Sigmoid colon (tissue), 7 donors: ENCODE results near the gene RTN4IP1. TPM values are rescaled to one million over a fixed set of nuclear protein-coding genes. Genes with fewer than 3 reads are reported as not detected.

Experiments used
- DNase-seq: peaks from one replicate; pipeline ENCODE4 v3.0.0-alpha.2; 2019
- H3K27ac ChIP-seq, 4 donors: fragments of 200-600 bp; sonication (generic); one replicate each; pipeline ENCODE4 v1.5.1; 2016 to 2019; ENCODE audit warnings: mild to moderate bottlenecking in 1 of 4
- H3K27me3 ChIP-seq, 3 donors: fragments of 200-600 bp; sonication (generic); one replicate each; pipeline ENCODE4 v1.5.1; 2019; ENCODE audit warnings: mild to moderate bottlenecking in 1 of 3
- H3K36me3 ChIP-seq, 4 donors: fragments of 200-600 bp; sonication (generic); one replicate each; pipeline ENCODE4 v1.5.1; 2016 to 2019
- H3K4me1 ChIP-seq, 4 donors: fragments of 200-600 bp; sonication (generic); one replicate each; pipeline ENCODE4 v1.5.1; 2017 to 2019
- H3K4me3 ChIP-seq, 4 donors: fragments of 200-600 bp; sonication (generic); one replicate each; pipeline ENCODE4 v1.5.1; 2017 to 2019; ENCODE audit warnings: mild to moderate bottlenecking in 2 of 4, moderate library complexity in 1 of 4
- H3K9me3 ChIP-seq, 4 donors: fragments of 200-600 bp in 3 of 4; sonication (generic) in 3 of 4; one replicate each; pipeline versions ENCODE4 v1.5.1 to v1.6.1; 2013 to 2019
- EP300 ChIP-seq, 4 donors: sonication (generic); formaldehyde crosslinking; IDR thresholded peaks; one replicate each; pipeline ENCODE4 v1.6.1; 2017; ENCODE audit warnings: antibody characterized with exemption in 4 of 4
- POLR2A ChIP-seq, 2 donors: fragments of 450-650 bp; IDR thresholded peaks; one replicate each; pipeline ENCODE4 v1.6.1; 2016; ENCODE audit warnings: antibody characterized with exemption in 2 of 2, mild to moderate bottlenecking in 2 of 2, moderate library complexity in 2 of 2
- POLR2AphosphoS5 ChIP-seq, 4 donors: sonication (generic); formaldehyde crosslinking; IDR thresholded peaks; one replicate each; pipeline ENCODE4 v1.6.1; 2017; ENCODE audit warnings: antibody characterized with exemption in 4 of 4
- WGBS, 2 donors: extraction: QIAGEN DNeasy Blood & Tissue Kit; methylation state at CpG; one replicate each; pipeline ENCODE4 v1.1.7; 2013; 5-methylcytosine and 5-hydroxymethylcytosine counted together
- intact Hi-C: fragments of 100-400 bp; cut with DNase I; formaldehyde crosslinking; loops from one replicate; pipeline ENCODE4 v1.15.1; 2023
- polyA plus RNA-seq, 3 donors: library from polyadenylated mRNA; stranded (reverse); fragments of 200-250 nt; gene quantifications; one replicate each; pipeline ENCODE4 v1.2.3, GENCODE V29; 2013
- total RNA-seq, 4 donors: library from RNA; depleted of rRNA; stranded (reverse); fragments of >200 nt; gene quantifications; one replicate each; pipeline ENCODE4 v1.1.0, GENCODE V29; 2016
- TF ChIP-seq, protein P1 (sequence below), 4 experiments: fragments of 450-650 bp in 3 of 4; fragments of 200-600 bp in 1 of 4; IDR thresholded peaks; one replicate each; pipeline ENCODE4 v1.5.1; 2016 to 2019; ENCODE audit warnings: antibody characterized with exemption in 4 of 4, mild to moderate bottlenecking in 3 of 4, moderate library complexity in 2 of 4
- donor health status: healthy with polysubstance abuse.
- donor health status: Bipolar disorder and iron deficiency.
- donor health status: healthy.

Gene RTN4IP1
- total and polyA plus RNA-seq, 7 donors = 2.2 to 15.3 (median 7.1) TPM

DNA sequence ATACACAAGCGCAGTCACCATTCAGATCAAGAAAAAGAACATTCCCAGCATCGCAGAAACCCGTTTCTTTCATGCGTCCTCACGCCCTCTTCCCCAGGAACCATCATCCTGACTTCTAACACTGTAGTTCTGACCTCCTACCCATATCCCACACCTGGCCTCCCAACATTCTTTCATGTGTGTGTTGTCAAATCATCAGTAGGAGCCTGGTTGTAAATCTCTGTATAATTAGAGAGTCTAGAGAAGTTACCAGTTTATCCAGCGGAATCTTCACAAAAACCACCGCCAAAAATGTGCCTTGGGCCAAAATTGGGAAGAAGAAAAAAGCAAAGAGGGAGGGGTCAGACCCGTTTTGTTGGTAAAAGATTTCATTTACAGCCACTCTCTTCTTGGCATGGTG lies 91.6 kb downstream of the RTN4IP1 start:
- TF ChIP-seq, protein P1, sequence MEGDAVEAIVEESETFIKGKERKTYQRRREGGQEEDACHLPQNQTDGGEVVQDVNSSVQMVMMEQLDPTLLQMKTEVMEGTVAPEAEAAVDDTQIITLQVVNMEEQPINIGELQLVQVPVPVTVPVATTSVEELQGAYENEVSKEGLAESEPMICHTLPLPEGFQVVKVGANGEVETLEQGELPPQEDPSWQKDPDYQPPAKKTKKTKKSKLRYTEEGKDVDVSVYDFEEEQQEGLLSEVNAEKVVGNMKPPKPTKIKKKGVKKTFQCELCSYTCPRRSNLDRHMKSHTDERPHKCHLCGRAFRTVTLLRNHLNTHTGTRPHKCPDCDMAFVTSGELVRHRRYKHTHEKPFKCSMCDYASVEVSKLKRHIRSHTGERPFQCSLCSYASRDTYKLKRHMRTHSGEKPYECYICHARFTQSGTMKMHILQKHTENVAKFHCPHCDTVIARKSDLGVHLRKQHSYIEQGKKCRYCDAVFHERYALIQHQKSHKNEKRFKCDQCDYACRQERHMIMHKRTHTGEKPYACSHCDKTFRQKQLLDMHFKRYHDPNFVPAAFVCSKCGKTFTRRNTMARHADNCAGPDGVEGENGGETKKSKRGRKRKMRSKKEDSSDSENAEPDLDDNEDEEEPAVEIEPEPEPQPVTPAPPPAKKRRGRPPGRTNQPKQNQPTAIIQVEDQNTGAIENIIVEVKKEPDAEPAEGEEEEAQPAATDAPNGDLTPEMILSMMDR (IDR thresholded peaks at IDR 0.05) = no peak
- no peak for TF ChIP-seq POLR2A (IDR thresholded peaks at IDR 0.05)
- no peak for TF ChIP-seq EP300 (IDR thresholded peaks at IDR 0.05)
- no peak for TF ChIP-seq POLR2AphosphoS5 (IDR thresholded peaks at IDR 0.05)
- Histone ChIP-seq H3K9me3 (no peaks in the 10 kb centered on the region), H3K4me1 (no peaks in the 10 kb centered on the region), H3K36me3 (no peaks in the 10 kb centered on the region), H3K4me3 (no peak overlapping the region), H3K27ac (no peak overlapping the region), H3K27me3 (no peaks in the 10 kb centered on the region)
- DNase-seq = no peak
- intact Hi-C loops = no loop called here
- WGBS, 2 donors = 75 to 81% methylated on average over 8 of the region's 8 CpGs

- H3K36me3 ChIP-seq = no peaks in the 10 kb centered on the region
- H3K27ac ChIP-seq = no peak overlapping the region
- intact Hi-C loops = no loop called here
- H3K27me3 ChIP-seq = no peaks in the 10 kb centered on the region
- no peak overlapping the region for H3K4me3 ChIP-seq
- WGBS, 2 donors = 66 to 90% methylated on average over 2 of the region's 2 CpGs
- H3K4me1 ChIP-seq = no peaks in the 10 kb centered on the region
- TF ChIP-seq, protein P1 (IDR thresholded peaks at IDR 0.05) = no peak
- TF ChIP-seq EP300 (IDR thresholded peaks at IDR 0.05) (no peak), POLR2A (IDR thresholded peaks at IDR 0.05) (no peak)
- no peaks in the 10 kb centered on the region for H3K9me3 ChIP-seq
- no peak for DNase-seq
These were observed 92.4 kb downstream of the RTN4IP1 start for GRCh38 chr6:106536851-106537250.

- DNase-seq = no peak
- intact Hi-C loops = no loop called here
- Histone ChIP-seq H3K4me1 (no peaks in the 10 kb centered on the region), H3K27ac (no peak overlapping the region), H3K9me3 (no peaks in the 10 kb centered on the region), H3K36me3 (no peaks in the 10 kb centered on the region), H3K4me3 (no peak overlapping the region), H3K27me3 (no peaks in the 10 kb centered on the region)
- TF ChIP-seq EP300 (IDR thresholded peaks at IDR 0.05) = no peak
- no peak for TF ChIP-seq POLR2A (IDR thresholded peaks at IDR 0.05)
- TF ChIP-seq, protein P1 (IDR thresholded peaks at IDR 0.05) = no peak
- TF ChIP-seq POLR2AphosphoS5 (IDR thresholded peaks at IDR 0.05) = no peak
- 31 to 85% methylated on average over 1 of the region's 1 CpG for WGBS, 2 donors
These were observed 92.9 kb downstream of the RTN4IP1 start for GRCh38 chr6:106536357-106536756.

DNA sequence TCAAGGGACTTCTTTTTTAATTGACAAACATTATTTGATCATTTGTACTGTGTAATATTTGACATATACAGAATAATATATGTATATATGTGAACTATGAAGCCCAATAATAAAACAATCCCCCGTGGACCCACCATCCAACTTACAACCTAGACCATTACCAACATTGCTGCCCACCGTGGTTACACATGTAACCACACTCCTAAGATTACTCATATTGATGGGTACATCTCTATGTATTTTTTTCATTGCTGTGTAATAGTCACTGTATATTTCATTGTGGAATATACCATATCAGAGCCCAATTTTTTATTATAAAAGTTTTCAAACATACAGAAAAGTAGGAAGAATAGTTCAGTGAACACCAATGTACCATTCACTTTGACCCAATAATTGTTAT lies 94.3 kb downstream of the RTN4IP1 start:
- Histone ChIP-seq H3K36me3 (no peaks in the 10 kb centered on the region), H3K27me3 (no peaks in the 10 kb centered on the region), H3K4me1 (no peaks in the 10 kb centered on the region), H3K9me3 (no peaks in the 10 kb centered on the region), H3K4me3 (no peak overlapping the region), H3K27ac (no peak overlapping the region)
- no peak for DNase-seq
- 86 to 87% methylated on average over 2 of the region's 2 CpGs for WGBS, 2 donors
- no peak for TF ChIP-seq POLR2A (IDR thresholded peaks at IDR 0.05)
- no peak for TF ChIP-seq EP300 (IDR thresholded peaks at IDR 0.05)
- no peak for TF ChIP-seq POLR2AphosphoS5 (IDR thresholded peaks at IDR 0.05)
- TF ChIP-seq, protein P1 (IDR thresholded peaks at IDR 0.05) = no peak
- intact Hi-C loops = no loop called here

DNA sequence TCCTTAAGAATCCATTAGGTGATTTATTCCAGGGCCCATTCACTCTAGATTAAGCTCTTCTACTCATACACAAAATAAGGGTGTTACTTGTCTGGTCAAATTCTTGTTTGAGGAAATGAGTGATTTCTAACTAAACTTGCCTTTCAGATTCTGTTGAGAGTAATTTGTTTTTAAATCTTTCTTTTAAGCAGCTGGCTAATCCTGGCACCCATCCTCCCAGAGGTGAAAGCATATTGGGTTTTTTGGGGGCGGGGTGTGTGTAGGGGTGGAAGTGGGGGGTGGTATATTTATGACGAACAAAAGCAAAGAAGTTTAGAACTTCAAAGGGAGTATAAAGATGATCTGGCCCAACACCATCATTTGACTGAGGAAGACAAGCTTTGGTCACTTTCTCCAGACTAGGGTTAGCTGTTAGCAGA lies 94.7 kb downstream of the RTN4IP1 start:
- 61 to 73% methylated on average over 2 of the region's 2 CpGs for WGBS, 2 donors
- intact Hi-C loops = no loop called here
- Histone ChIP-seq H3K4me3 (no peak overlapping the region), H3K27me3 (no peaks in the 10 kb centered on the region), H3K4me1 (no peaks in the 10 kb centered on the region), H3K27ac (no peak overlapping the region), H3K9me3 (no peaks in the 10 kb centered on the region), H3K36me3 (no peaks in the 10 kb centered on the region)
- no peak for TF ChIP-seq POLR2A (IDR thresholded peaks at IDR 0.05)
- TF ChIP-seq, protein P1 (IDR thresholded peaks at IDR 0.05) = no peak
- TF ChIP-seq POLR2AphosphoS5 (IDR thresholded peaks at IDR 0.05) = no peak
- TF ChIP-seq EP300 (IDR thresholded peaks at IDR 0.05) = no peak
- DNase-seq = no peak
